ENCODE results near the gene CST8.

Gene CST8

DNA sequence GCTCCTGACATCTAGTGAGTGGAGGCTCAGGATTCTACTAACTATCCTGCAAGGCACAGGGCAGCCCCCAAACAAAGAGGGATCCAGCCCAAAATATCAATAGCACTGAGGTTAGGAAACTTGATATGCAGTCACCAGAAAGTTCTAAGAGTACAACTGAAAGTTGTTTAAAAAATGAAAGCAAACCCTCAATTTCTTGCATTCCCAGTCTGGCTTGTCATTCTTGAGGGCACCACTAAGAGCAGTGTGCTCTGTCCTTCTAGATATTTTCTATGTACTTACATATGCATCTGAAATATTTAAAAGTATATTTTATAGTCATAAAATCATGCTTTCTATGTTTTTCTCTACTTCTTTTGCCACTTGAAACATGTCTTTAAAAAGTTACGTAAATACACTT is 35.9 kb downstream of the CST8 start:
- DNase-seq: no peak

DNA sequence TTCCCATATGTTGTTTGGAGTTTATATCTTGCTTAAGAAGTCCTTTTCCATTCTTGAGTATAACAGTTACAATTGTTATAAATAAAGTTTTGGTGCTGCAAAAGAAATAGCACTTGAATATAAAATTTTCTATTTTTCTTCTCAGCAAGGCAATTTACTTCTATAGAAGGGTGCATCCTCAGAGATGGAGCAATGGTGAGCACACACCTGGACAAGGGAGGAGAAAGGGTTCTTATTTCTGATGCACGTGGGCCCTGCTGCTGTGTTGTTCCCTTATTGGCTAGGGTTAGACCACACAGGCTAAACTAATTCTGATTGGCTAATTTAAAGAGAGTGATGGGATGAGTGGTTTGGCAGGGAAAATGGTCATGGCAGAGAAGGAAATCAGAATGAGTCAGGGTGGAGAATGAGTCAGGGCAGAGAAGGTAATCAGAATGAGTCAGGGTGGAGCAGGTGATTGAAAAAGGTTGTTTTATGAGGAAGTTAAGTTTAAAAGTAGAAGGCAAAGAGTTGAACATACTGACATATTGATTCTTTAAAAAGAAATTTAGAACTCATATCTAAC is 38.0 kb downstream of the CST8 start:
- DNase-seq: no peak

DNA sequence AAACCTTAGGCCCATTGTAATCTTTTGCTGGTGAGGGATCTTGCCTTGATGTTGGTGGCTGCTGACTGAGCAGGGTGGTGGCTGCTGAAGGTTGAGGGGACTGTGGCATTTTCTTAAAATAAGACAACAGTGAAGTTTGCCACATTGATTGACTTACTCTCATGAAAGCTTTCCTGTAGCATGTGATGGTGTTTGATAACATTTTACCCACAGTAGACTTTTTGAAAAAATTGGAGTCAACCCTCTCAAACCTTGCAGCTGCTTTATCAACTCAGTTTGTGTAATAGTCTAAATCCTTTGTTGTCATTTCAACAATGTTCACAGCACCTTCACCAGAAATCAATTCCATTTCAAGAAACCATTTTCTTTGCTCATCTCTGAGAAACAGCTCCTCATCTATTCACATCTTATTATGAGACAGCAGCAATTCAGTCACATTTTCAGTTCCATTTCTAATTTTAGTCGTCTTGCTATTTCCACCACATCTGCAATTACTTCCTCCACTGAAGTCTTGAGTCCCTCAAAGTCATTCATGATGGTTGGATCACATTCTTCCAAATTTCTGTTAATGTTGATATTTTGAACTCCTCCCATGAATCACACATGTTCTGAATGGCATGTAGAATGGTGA is 40.1 kb downstream of the CST8 start:
- no peak for DNase-seq

DNA sequence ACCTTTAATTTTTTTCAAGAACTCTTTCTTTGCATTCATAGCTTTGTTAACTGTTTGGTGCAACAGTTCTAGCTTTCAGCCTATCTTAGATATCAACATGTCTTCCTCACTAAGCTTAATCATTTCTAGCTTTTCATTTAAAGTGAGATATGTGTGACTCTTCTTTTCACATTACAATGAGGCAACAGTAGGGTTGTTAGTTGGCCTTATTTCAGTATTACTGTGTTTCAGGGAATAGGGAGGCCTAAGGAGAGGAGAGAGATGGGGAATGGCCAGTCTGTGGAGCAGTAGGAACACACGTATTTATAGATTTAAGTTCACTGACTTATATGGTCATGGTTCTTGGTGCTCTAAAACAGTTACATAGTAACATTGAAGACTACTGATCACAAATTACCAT is 41.6 kb downstream of the CST8 start:
- no peak for DNase-seq

DNA sequence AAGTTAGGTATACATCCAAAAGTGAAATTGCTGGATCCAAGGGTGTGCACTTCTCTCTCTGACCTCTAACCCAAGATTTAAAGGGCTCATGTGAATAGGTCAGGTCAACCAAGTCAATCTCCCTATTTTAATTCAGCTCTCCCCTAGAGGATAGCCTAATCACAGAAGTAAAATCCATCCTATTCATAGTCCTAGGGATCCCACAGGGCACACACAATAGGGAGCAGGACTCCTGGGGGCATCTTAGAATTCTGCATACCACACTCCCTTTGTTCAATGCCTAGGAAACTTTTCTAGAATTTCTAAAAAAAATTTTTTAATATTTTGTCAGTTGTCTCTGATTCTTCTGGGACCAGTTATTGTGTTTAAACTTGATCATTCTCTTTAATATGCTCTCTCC is 42.2 kb downstream of the CST8 start:
- DNase-seq: no peak

DNA sequence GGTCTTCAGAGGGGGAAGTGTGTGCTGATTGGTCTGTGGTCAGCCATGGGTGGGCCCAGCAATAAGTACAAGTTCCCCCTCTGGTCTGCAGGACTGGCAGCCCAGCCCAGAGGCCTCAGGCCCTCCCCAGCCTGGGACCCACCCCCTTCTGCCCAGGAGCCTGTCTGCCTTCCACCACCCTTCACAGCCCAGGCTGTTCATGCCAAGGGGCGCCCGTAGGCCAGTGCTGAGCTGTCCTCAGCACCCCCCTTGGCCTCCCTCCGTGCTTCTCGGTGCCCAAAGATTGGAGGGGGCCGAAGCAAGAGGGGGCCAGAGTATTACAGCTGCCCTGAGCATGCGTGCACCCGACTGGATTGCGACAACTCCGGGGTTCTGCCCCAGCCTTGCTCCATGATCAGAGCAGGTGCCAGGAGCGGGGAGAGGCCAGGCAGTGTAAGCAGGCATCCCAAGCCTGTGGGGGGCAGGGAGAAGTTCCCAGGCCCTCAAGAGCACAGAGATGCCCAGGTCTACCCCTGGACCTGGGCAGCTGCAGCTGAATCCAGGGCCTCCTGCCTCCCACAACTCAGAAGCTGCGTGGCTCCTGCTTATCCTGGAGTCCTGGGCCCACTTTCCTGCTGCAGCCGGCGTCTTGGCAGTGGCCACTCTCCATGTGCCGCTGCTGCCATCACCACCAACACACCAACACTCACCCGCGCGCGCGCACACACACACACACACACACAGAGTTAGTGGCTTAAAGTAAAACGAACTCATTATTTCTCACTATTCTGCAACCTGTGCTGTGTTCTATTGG is 44.1 kb downstream of the CST8 start:
- no peak for DNase-seq

DNA sequence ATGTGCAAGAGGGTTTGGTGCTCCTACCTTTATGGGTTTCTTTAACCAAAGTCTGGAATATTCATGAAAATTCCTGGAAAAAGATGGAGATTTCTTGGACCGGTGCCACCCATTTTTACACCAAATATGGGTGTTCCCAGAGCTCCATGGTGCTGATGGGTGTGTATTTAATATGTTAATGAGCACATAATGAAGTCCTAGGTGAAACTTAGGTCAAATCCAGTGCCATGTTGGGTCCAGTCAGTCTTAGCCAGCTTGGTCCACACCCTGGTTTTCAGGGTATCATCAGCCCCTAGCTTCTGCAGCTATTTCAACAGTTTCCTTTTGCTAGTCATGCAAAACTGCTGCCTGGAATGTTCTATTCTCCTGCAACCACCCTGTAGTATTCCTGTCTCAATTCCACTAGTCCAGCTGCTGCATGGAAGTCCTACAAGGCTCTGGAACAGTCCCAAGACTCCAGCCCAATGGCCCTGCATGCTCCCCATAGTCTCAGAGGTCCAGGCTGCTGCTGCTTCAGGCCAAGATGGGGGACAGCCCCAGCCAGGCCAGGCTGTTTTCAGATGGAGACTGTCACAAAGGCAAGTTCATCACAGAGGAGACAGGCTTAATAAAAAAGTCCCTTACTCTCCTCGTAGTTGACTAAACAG is 45.5 kb downstream of the CST8 start:
- no peak for DNase-seq

DNA sequence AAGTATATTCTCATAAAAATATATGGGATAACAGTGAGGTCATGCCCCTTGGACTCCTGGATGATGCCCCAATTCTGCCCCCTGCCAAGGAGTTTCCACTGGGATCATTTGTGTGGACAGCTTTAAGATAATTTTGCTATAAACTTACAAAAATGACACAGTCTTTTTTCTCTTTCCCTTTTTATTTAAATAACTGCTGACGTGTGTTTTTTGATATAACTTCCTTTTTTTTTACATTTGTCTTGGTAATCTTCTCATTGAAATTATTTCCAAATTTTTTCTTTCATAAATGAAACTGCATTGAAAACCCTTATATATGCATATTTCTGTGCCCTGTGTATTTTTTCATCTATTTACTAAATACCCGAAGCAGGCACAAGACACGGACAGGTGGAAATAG is 46.1 kb downstream of the CST8 start:
- DNase-seq: no peak

DNA sequence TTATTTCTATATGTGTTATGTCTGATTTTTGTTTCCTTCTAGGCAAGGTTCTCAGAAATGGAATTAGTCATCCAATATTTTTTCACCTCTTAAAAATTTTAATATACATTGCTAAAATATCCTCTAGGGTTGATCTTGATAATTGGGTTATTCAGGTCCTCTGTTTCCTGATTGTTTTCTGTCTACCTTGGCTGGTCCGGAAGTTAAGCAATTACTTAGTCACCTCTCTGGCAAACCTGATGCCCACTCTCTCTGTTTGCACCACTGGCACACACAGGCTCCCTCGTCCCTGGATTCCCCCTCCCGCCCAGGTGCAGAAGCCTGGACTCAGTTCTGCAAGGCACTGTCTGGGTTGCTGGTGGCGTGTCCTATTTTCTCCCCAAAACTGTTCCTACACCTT is 49.7 kb downstream of the CST8 start:
- DNase-seq: no peak

DNA sequence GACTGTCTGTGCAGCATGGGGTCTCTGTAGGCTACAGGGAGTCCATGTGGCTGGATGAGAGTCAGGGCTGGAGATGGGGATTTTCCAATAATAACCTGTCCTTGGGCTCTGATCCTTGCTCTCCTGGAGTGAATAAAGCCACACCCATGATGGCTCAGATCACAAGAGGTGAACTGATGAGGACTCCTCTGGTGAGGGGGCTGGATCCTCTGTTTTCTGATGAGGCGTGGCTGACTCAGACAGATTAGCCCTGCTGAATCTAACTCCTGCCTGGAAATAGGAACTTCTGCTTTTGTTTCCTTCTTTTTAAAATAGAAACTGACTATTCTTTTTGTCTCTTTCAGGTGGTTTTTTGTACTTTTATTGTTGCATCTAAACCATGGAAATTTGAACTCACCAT is 50.4 kb downstream of the CST8 start:
- DNase-seq: no peak

DNA sequence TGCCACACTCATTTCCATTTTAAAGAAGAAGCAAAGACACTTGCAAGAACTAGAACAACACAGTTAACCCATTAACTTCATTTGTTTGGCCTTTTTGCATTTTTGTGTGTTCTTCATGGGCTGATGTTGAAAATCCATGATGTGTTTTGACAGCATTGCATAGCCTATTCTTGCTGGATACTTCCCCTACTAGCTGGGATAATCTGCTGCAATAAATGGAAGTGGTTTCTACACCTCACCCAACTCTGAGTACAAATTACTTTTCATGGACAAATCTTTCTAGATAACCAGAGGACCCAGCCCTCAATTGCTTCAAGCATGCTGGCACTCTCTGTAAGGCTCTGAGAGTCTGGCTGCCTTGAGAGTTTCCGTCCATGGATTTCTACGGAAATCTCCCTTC is 50.9 kb downstream of the CST8 start:
- DNase-seq: no peak

DNA sequence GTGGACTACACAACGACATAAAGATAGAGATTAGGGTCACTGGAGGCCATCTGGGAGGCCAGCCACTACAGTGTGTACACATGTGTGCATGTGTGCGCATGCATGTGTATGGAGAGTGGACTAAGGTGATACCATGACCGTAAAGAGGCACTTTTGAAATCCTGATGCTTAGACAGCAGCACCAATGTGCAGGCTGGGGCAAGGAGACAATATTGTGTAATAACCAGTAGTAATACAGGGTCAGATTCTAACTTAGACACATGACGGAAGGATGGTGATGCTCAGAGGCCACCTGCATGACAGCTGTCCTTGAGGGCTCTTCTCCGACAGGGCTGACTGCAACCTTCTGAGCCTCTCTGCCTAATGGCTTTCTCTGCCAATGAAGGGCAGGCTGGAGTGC is 51.9 kb downstream of the CST8 start:
- no peak for DNase-seq

DNA sequence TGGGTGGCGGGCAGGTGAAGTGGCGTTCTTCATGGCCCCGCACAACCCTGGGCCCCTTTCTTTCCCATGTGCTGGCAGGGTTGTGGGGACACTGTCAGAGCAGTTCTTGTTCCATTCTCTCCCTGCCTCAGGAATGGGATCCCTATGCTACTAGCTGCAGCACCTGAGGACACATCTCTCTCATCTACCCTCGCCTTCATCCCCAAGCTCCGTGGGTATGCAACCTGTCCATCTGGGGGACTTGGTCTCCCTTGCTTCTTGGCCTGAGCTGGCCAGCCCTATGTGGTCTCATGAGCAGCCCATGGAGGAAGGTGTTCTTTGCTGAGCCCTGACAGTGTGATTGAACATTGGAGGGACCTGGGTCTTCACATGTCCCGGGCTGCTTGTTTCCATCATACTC is 53.2 kb downstream of the CST8 start:
- no peak for DNase-seq
